ENCODE measurements around the gene MMP8.
"Not testable (repeated sequence)": the region's sequence is repeated elsewhere in the genome, so short reads cannot be mapped to it uniquely, and the experiment has no call there.

The MMP8 gene, protein sequence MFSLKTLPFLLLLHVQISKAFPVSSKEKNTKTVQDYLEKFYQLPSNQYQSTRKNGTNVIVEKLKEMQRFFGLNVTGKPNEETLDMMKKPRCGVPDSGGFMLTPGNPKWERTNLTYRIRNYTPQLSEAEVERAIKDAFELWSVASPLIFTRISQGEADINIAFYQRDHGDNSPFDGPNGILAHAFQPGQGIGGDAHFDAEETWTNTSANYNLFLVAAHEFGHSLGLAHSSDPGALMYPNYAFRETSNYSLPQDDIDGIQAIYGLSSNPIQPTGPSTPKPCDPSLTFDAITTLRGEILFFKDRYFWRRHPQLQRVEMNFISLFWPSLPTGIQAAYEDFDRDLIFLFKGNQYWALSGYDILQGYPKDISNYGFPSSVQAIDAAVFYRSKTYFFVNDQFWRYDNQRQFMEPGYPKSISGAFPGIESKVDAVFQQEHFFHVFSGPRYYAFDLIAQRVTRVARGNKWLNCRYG

DNA sequence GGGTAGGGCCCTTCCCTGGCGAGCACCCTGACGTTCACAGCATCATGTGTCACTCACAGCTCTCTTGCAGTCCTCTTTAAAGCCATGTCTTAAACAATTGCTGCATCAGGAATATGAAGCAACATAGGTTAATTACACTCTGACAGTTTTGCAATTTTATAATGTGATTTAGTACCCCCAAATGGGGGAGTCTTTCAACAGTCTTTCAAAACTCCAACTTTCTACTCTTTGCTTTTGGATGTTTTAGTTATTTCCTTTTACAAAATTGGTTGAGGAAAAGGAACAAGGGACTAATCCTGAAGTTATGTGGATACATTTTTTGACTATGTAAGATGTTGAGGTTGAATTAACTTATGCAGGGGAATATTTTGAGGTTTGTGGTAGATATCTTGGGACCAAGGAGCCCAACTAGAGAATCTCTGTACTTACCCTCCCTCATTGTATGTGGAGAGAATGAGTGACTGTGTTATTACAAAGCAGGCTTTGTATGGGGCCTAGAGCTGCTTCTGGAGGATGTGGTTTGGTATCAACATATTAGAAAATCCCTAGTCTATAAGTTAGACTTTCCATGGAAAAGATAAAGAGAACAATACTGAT, at the start of gene MMP8:
TSS of gene MMP8 (minus strand) at position 51 of the 597 bp plus-strand sequence. CDS start 99 bp downstream, outside the sequence.
- DNase-seq, result no peak

DNA sequence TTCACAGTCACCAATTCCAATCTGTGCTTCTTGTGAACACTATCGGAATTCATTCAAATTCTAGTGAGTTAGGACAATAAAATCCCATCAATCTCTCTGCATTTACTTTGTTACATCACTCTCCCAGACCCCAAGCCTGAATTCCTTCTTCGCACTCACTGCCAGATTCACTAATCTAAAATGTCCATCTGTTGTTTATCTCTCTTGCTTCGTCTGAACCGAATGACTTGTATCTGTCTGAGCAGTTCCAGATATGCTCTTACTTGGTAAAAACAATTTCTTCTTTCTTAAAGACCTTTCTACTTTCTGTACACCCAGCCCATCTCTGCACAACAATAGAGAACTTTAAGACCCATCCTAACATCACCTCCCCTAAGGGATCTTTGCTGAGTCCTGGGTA, 48.6 kb upstream of the MMP8 start:
- DNase-seq, result no peak

GRCh38 chr11:102771351-102771750, 46.6 kb upstream of the MMP8 start:
- DNase-seq, result no peak

DNA sequence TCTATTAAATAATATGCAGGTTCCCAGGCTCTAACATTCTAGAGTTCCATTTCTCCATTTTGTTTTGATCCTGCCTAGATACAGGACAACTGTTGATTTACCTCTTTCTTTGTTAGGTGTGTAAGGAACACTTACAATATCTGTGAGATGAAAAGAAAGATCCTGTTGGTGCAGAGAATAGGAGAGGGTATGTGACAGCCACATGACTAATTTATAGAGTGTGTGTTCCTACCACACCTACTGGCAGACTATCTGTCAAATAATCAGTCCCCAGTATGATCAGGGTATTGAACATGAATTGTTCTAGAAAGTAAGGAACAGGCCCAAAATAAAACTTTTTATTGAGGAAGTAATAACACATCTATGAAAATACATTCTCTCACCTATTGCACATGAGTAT, 45.4 kb upstream of the MMP8 start:
- no peak for DNase-seq

DNA sequence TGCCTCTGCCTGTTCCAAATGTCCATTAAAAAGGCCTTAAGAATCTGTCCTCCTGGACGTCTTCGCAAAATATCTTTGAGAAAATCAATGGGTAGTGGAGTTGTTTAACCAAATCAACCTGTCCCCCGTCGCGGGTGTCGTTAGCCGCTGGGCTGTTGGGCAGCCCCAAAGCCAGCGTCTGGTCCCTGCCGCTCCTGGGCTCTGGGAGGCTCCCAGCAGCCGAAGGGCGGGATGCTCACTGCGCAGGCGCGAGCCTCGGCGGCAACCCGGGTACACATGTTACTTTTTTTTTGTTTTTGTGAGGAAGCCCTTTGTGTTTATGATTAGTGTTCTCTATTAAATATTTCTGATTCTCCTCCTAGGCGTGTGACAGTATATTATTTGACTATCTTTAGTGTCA, 43.0 kb upstream of the MMP8 start:
- DNase-seq, result no peak

DNA sequence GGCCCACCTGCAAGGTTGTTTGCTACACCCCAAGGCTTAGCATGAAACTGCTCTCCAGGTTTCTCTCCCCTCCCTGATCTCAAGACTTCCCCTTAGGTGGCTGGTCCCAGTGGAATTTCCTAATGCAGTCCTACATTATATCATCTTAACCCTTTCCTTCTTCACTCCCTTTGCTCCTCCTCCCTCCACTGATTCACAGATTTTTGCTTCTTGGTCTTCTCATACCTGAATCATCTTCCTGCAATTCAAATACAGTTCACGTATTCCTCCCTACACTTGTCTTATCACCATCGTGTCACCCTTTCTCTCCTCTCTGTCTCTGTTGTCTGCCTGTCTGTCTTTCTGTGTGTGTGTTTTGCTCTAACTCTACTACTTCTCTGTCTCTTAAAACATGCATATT, 38.7 kb upstream of the MMP8 start:
- DNase-seq, result no peak

DNA sequence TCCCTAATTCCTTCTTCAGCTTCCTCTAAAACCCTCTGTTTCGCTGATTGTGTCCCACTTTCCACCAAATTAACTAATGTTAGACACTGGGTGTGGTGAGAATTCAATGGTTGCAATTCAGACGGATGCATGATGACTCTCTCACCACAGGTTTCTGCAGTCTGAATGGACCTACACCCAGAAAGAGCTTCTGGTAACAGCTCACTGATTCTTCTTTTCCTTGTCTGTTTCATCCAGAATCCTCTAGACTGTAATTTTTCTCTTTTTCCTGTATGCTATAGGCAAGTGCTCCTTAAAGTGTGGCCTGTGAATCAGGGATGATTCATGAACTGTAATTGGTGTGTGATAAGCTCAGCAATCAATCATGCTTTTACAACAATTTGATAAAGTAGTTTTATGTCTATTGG, 37.6 kb upstream of the MMP8 start:
- no peak for DNase-seq

GRCh38 chr11:102761646-102762238, 37.0 kb upstream of the MMP8 start:
- DNase-seq, result no peak

DNA sequence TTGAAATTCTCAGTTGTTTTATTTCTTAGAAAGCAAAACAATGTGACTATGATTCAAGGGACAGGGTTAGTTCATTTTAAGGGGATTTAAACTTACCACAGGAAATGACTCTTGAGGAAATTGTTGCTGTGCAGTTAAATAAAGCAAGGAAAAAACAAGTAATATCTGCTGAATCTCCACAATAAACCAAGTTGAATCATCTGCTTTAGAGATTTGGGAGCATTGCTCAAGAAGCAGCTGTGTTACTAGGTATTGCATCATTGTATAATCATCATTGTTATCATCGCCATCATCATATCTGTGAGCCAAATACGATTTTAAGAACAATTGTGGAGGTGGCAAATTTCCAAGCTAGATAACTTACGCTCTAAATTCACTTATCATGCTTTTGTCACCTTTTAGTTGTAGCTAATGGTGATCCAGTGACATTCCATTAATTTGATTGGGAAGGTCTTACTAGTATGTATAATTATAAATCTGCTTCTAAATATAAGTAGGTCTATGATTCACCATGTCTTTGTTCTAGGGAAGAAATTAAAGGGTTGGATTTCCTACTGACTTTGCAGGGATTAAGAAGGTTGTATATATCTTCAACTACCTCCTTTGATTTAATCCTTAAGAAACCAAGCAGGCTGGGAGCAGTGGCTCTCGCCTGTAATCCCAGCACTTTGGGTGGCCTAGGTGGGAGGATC, 35.7 kb upstream of the MMP8 start:
- DNase-seq, result peak; percentile 59

GRCh38 chr11:102757823-102758549, 33.2 kb upstream of the MMP8 start:
- peak; percentile 72 for DNase-seq

GRCh38 chr11:102753267-102753666, 28.5 kb upstream of the MMP8 start:
- no peak for DNase-seq

DNA sequence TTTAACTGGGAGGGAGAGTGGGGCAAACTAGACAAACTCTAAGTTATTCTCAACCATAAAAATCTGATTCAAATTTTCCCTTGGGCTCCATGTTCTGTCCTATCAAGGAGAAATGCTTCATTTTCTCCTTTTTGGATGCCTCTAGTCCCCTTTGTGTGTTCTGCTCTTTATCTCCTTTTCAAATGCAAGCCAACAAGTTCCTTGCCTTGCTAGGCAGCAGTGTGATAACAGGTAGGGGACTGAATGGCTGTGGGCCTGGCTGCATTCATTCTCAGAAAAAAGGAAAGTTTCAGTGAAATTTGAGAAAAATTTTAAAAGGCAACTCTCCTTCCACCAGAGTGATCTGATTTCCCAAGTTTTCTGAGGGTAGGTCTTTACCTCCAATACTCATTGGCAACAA, 26.9 kb upstream of the MMP8 start:
- DNase-seq, result no peak

DNA sequence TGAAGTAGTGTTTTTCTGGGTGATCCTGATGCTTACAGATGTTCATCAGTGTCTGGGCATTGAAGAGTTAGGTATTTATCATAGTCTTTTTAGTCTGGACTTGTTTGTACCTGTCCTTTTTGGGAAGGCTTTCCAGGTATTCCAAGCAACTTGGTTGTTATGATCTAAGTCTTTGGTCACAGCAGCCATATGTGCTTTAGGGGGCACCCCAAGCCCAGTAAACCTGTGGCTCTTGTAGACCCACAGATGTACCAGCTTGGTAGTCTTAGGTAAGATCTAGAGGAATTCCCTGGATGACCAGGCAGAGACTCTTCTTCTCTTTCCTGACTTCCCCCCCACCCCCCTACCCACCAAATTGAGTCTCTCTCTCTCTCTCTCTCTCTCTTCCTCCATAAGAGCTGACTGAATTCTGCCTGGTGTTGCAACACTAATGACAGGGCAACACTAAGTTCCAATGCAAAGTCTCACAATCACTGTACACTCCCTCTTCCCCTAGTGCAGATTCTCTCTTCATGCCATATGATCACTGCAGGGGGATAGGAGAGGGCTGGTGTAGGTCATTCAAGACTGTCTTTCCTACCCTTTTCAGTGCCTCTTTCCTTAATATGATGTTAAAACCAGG, 24.5 kb upstream of the MMP8 start:
- no peak for DNase-seq

DNA sequence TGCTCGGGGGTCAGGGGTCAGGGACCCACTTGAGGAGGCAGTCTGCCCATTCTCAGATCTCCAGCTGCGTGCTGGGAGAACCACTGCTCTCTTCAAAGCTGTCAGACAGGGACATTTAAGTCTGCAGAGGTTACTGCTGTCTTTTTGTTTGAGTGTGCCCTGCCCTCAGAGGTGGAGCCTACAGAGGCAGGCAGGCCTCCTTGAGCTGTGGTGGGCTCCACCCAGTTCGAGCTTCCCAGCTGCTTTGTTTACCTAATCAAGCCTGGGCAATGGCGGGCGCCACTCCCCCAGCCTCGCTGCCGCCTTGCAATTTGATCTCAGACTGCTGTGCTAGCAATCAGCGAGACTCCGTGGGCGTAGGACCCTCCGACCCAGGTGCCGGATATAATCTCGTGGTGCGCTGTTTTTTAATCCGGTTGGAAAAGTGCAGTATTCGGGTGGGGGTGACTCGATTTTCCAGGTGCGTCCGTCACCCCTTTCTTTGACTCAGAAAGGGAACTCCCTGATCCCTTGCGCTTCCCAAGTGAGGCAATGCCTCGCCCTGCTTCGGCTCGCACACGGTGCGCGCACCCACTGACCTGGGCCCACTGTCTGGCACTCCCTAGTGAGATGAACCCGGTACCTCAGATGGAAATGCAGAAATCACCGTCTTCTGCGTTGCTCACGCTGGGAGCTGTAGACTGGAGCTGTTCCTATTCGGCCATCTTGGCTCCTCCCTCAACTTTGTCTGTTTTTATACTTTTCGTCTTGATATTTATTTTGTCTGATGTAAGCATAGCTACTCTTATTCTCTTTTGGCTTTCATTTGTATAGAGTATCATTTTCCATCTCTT, 22.2 kb upstream of the MMP8 start:
- not testable (repeated sequence) for DNase-seq

GRCh38 chr11:102734650-102735049, 9.9 kb upstream of the MMP8 start:
- DNase-seq, result no peak

DNA sequence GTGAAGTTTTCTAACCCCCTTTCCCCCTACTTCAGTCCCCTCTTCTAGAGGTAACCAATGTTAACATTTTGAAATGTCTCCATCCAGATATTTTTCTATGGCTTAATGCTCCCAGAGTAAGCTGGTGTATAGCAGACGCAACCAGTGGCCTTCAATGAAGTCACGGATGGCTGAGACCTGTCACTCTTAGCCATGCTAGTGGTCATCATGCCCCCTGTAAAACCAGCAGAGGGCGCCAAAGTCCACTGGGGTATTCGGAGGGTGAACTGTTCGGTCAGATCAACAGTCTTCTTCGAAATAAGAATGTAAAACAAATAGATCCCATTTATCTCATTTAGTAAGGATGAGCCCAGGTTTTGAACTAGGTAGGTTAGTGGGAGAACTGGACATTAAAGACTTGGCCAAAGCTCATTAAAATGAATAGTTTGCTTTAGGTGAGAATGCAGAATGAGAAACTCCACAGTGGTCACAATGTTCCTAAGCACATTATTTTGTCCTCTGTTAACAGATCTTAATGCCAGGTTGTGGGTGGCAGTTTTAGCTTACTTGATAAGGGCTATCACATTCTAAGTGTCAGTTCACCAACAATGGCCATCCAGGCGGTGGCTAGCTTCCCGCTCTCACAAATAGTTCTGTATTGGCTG, 8.6 kb upstream of the MMP8 start:
- peak; percentile 56 for DNase-seq

GRCh38 chr11:102730944-102731343, 6.2 kb upstream of the MMP8 start:
- not testable (repeated sequence) for DNase-seq

- no peak for DNase-seq
Observed at GRCh38 chr11:102729849-102730815, 5.4 kb upstream of the MMP8 start.

DNA sequence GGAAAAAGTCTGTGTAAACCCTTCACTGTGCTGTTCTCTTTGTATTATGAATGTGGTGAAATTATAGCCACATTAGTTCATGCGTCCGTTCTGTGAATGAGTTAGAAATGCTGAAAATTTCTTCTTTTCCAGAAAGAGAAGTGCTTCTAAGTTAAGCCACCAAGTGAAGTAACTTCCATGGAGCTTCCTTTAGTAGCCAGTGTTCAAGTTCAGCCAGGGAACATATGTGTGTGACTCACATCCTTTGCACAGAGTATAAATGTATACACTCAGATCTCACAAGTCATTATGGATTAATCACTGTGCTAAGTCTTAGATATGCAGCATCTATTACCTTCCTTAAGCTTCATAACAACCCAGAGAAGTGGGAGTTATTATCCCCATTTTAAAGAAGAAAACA, 3.1 kb upstream of the MMP8 start:
- DNase-seq, result peak; percentile 49

- DNase-seq, result peak; percentile 67
Observed at GRCh38 chr11:102722821-102723220, 1.9 kb downstream of the MMP8 start.
